Nucleus accumbens (tissue), 56 donors: ENCODE data around the gene RNF31.
A peak's percentile ranks its signal among the peaks of the same experiment; 100 is the strongest.
"Not testable (repeated sequence)": the region's sequence is repeated elsewhere in the genome, so short reads cannot be mapped to it uniquely, and the experiment has no call there.

ENCODE experiments used
- DNase-seq, 56 donors: peaks; one replicate each; lab custom pipeline; 2025; lab: John Stamatoyannopoulos, UW

Gene RNF31

GRCh38 chr14:24194873-24195185 is 47.5 kb downstream of the RNF31 start:
- no peak for DNase-seq

GRCh38 chr14:24195186-24196070 is 48.1 kb downstream of the RNF31 start, which contains the start of gene TM9SF1:
Gene TM9SF1, minus strand, starts transcription at chr14:24195441. Its CDS starts 422 bp downstream, at chr14:24195019.
- peak; percentile 38 to 88 (median 74) for DNase-seq

- DNase-seq = no peak
Observed at GRCh38 chr14:24196071-24197055, 49.1 kb downstream of the RNF31 start.

- DNase-seq = no peak
Observed at GRCh38 chr14:24197056-24197450, 49.8 kb downstream of the RNF31 start.

- no peak for DNase-seq
Observed at GRCh38 chr14:24198814-24199524, 51.7 kb downstream of the RNF31 start.

GRCh38 chr14:24202538-24202937 is 55.2 kb downstream of the RNF31 start:
- not testable (repeated sequence) for DNase-seq

- DNase-seq = not testable (repeated sequence)
Observed at GRCh38 chr14:24203249-24203886, 56.1 kb downstream of the RNF31 start.

- DNase-seq = no peak
Observed at GRCh38 chr14:24204163-24205146, 57.2 kb downstream of the RNF31 start.

- DNase-seq = no peak
Observed at GRCh38 chr14:24206260-24207103, 59.2 kb downstream of the RNF31 start.

GRCh38 chr14:24207104-24207551 is 59.8 kb downstream of the RNF31 start:
- no peak for DNase-seq

GRCh38 chr14:24207625-24208024 is 60.3 kb downstream of the RNF31 start:
- no peak for DNase-seq
